ENCODE data around the gene SBNO1. TPM values are rescaled to one million over a fixed set of nuclear protein-coding genes. Genes with fewer than 3 reads are reported as not detected.
"Not testable (repeated sequence)": the region's sequence is repeated elsewhere in the genome, so short reads cannot be mapped to it uniquely, and the experiment has no call there.

The SBNO1 gene
- polyA plus RNA-seq, 3 donors, result 5.6 to 16.9 (median 11.4) TPM

DNA sequence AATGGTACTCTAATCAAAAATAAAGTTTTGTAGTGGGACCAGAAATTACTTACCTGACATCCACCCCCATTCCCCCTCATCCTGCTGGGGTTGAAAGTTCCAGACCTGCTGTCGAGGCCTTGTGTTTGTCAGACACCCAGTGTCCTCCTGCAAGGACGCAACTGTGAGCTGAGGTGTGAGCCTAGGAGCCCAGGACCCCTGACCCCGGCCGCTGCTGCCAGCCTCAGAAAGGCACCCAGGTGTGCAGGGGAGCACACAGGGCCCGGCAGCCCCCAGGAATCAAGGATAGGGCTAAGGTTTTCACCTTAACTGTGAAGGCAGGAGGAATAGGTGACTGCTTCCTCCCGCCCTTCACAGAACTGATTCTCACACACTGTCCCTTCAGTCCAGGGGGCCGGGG is 44.0 kb upstream of the SBNO1 start:
- H3K79me2 ChIP-seq (ENCODE audit: insufficient read depth, low read length); intact Hi-C loops (cut with micrococcal nuclease); H3K4me3 Mint-ChIP-seq; DNase-seq; H3K27ac ChIP-seq (ENCODE audit: low read depth in 1 of 2, low read length in 2 of 2); H3K4me2 ChIP-seq (replicated peaks; ENCODE audit: extremely low read depth, low read length, poor library complexity, severe bottlenecking); H3K9ac ChIP-seq (ENCODE audit: insufficient read depth, low read length, poor library complexity, severe bottlenecking); H3K4me3 ChIP-seq (replicated peaks in 1 of 3; ENCODE audit: low read depth in 2 of 3, low read length in 3 of 3); H3K9me3 ChIP-seq (replicated peaks in 1 of 2; ENCODE audit: control insufficient read depth in 1 of 2, insufficient read depth in 1 of 2, low read length in 2 of 2); H3K4me1 Mint-ChIP-seq; H3K27me3 ChIP-seq (ENCODE audit: control insufficient read depth in 2 of 2, insufficient read depth in 2 of 2, low read length in 2 of 2); H2AFZ ChIP-seq (ENCODE audit: insufficient read depth, low read depth, low read length, poor library complexity, severe bottlenecking); H3K9me3 Mint-ChIP-seq; H3K27me3 Mint-ChIP-seq (ENCODE audit: low read depth in 3 of 3): not testable (repeated sequence)
- Histone ChIP-seq H3K4me1 (ENCODE audit: control insufficient read depth in 1 of 2, insufficient read depth in 2 of 2, low read length in 2 of 2) (peaks cover 0 to 15% of the 10 kb centered on the region in 2 donors), H3K36me3 (replicated peaks in 1 of 2; ENCODE audit: control insufficient read depth in 1 of 2, insufficient read depth in 2 of 2, low read length in 2 of 2) (peaks cover 53 to 72% of the 10 kb centered on the region in 2 donors), H4K20me1 (ENCODE audit: insufficient read depth, low read length) (peaks cover 55% of the 10 kb centered on the region)
- WGBS (ENCODE audit: insufficient coverage), result 100% methylated on average over 2 of the region's 7 CpGs
- Mint-ChIP-seq H3K36me3 (peaks cover 48 to 81% of the 10 kb centered on the region in 2 donors), H3K27ac (peak overlapping the region in 1 of 7 donors; percentile 40)

DNA sequence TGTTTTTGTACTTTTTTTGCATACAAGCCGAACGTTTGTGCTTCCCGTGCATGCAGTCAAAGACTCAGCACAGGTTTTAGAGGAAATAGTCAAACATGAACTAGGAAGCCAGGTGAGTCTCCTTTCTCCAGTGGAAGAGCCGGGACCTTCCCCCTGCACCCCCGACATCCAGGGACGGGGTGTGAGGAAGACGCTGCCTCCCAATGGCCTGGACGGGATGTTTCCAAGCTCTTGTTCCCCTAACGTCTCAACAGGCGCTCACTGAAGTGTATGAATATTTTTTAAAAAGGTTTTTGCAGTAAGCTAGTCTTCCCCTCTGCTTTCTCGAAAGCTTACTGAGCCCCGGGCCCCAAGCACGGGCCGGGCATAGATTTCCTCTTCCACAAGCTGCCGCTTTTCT is 43.3 kb upstream of the SBNO1 start:
- H3K9me3 ChIP-seq (replicated peaks in 1 of 2; ENCODE audit: control insufficient read depth in 1 of 2, insufficient read depth in 1 of 2, low read length in 2 of 2); H3K4me3 Mint-ChIP-seq; H3K27me3 Mint-ChIP-seq (ENCODE audit: low read depth in 3 of 3); H3K9ac ChIP-seq (ENCODE audit: insufficient read depth, low read length, poor library complexity, severe bottlenecking); H3K9me3 Mint-ChIP-seq; H3K27ac ChIP-seq (ENCODE audit: low read depth in 1 of 2, low read length in 2 of 2); H3K4me3 ChIP-seq (replicated peaks in 1 of 3; ENCODE audit: low read depth in 2 of 3, low read length in 3 of 3); H3K79me2 ChIP-seq (ENCODE audit: insufficient read depth, low read length); intact Hi-C loops (cut with micrococcal nuclease); H3K27me3 ChIP-seq (ENCODE audit: control insufficient read depth in 2 of 2, insufficient read depth in 2 of 2, low read length in 2 of 2); H2AFZ ChIP-seq (ENCODE audit: insufficient read depth, low read depth, low read length, poor library complexity, severe bottlenecking); H3K4me1 Mint-ChIP-seq; DNase-seq; H3K4me2 ChIP-seq (replicated peaks; ENCODE audit: extremely low read depth, low read length, poor library complexity, severe bottlenecking): not testable (repeated sequence)
- WGBS (ENCODE audit: insufficient coverage), result no CpG with 5 or more reads among the region's 15 CpGs
- Histone ChIP-seq H3K36me3 (replicated peaks in 1 of 2; ENCODE audit: control insufficient read depth in 1 of 2, insufficient read depth in 2 of 2, low read length in 2 of 2) (peaks cover 59 to 72% of the 10 kb centered on the region in 2 donors), H4K20me1 (ENCODE audit: insufficient read depth, low read length) (peaks cover 56% of the 10 kb centered on the region), H3K4me1 (ENCODE audit: control insufficient read depth in 1 of 2, insufficient read depth in 2 of 2, low read length in 2 of 2) (peaks cover 0 to 15% of the 10 kb centered on the region in 2 donors)
- H3K27ac Mint-ChIP-seq, result peak overlapping the region in 1 of 7 donors; percentile 70
- peaks cover 50 to 81% of the 10 kb centered on the region in 2 donors for H3K36me3 Mint-ChIP-seq

DNA sequence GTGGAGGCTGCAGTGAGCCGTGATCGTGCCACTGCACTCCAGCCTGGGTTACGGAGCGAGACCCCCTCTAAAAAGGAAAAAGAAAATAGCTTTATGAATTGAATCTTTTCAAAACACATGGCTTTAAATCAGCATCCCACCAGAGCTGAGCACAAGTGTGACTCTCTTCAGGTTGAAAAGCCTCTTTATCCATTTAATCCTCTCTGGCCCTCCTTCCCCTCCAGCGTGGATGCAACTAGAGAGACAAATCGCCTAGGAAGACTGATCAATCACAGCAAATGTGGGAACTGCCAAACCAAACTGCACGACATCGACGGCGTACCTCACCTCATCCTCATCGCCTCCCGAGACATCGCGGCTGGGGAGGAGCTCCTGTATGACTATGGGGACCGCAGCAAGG is 42.6 kb upstream of the SBNO1 start:
- H3K4me1 ChIP-seq (ENCODE audit: control insufficient read depth in 1 of 2, insufficient read depth in 2 of 2, low read length in 2 of 2), result peaks cover 0 to 15% of the 10 kb centered on the region in 2 donors
- peaks cover 59 to 72% of the 10 kb centered on the region in 2 donors for H3K36me3 ChIP-seq (replicated peaks in 1 of 2; ENCODE audit: control insufficient read depth in 1 of 2, insufficient read depth in 2 of 2, low read length in 2 of 2)
- H3K27me3 ChIP-seq (ENCODE audit: control insufficient read depth in 2 of 2, insufficient read depth in 2 of 2, low read length in 2 of 2); H3K79me2 ChIP-seq (ENCODE audit: insufficient read depth, low read length); DNase-seq; H3K9me3 Mint-ChIP-seq; H3K9me3 ChIP-seq (replicated peaks in 1 of 2; ENCODE audit: control insufficient read depth in 1 of 2, insufficient read depth in 1 of 2, low read length in 2 of 2); H3K4me1 Mint-ChIP-seq; H3K4me3 ChIP-seq (replicated peaks in 1 of 3; ENCODE audit: low read depth in 2 of 3, low read length in 3 of 3); H3K27me3 Mint-ChIP-seq (ENCODE audit: low read depth in 3 of 3); intact Hi-C loops (cut with micrococcal nuclease); H3K9ac ChIP-seq (ENCODE audit: insufficient read depth, low read length, poor library complexity, severe bottlenecking); H3K4me2 ChIP-seq (replicated peaks; ENCODE audit: extremely low read depth, low read length, poor library complexity, severe bottlenecking); H3K27ac ChIP-seq (ENCODE audit: low read depth in 1 of 2, low read length in 2 of 2); H3K4me3 Mint-ChIP-seq; H2AFZ ChIP-seq (ENCODE audit: insufficient read depth, low read depth, low read length, poor library complexity, severe bottlenecking): not testable (repeated sequence)
- H3K27ac Mint-ChIP-seq, result peak overlapping the region in 1 of 7 donors; percentile 31
- peaks cover 56% of the 10 kb centered on the region for H4K20me1 ChIP-seq (ENCODE audit: insufficient read depth, low read length)
- H3K36me3 Mint-ChIP-seq, result peaks cover 51 to 81% of the 10 kb centered on the region in 2 donors
- no CpG with 5 or more reads among the region's 15 CpGs for WGBS (ENCODE audit: insufficient coverage)

Measured in CD14-positive monocyte (primary cell).